Brain pericyte (primary cell): ENCODE data around the gene MAPKAP1.

Experiments
- DNase-seq: peaks from one replicate; pipeline ENCODE4 v3.0.0-alpha.2; 2012; ENCODE audit warnings: low read depth, low spot score

MAPKAP1 gene

DNA sequence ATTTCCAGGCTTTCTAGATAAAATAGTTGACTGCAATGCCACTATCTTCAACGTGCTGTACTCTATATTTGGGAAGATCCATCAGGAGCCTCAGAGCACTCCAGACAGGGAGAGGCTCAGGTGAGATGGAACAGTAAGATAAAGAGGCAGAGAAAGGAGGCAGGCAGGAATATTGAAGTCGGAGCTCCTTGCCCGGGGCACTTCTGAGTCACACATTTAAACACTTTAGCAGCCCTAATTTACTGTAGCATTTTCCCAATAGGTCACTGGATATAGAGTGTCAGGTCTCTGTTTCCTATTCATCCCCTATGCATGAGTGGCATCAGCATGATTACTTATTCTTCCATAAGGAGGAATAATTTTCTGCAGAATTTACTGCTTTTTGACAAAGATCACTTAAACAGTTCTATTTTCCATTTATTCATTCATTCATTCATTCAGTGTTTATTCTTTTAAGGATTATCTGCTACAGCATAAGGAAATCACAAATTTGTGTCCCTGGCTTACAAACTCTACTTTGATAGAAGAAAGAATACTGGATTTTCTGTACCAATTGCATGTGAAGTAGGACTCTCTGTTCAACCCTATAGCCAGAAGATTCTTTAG lies 170.7 kb downstream of the MAPKAP1 start:
- DNase-seq: no peak

DNA sequence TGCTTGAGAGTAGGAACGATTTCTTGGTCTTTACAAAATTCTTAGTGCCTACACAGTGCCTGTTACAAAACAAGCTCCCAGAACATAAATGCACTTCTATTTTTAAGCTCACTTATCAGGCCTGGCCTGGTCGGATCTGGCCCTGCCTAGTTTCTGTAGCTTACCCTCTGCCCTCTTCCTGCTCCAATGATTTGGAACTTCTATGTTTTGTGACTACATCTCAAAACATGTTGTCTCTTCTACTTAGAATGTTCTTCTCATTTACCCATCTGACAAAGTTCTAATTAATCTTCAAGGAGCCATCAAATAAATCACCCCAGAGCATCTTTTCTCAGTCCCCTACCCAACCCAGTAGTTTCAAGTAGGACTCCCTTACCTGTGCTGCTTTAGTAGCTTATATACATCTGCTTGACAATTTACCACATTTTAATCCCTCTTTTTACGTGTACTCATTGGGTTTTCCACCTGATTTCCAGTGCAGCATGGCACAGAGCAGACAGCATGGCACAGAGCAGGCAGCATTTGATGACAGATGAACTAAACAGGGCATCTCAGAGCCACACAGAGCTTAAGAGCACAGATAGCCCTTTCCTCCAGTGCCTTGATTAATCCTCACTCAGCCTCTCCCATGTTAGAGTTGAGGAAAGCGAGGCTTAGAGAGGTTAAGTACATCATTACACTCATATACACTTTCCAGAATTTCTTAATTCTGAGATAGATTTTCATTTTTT lies 171.9 kb downstream of the MAPKAP1 start:
- no peak for DNase-seq

DNA sequence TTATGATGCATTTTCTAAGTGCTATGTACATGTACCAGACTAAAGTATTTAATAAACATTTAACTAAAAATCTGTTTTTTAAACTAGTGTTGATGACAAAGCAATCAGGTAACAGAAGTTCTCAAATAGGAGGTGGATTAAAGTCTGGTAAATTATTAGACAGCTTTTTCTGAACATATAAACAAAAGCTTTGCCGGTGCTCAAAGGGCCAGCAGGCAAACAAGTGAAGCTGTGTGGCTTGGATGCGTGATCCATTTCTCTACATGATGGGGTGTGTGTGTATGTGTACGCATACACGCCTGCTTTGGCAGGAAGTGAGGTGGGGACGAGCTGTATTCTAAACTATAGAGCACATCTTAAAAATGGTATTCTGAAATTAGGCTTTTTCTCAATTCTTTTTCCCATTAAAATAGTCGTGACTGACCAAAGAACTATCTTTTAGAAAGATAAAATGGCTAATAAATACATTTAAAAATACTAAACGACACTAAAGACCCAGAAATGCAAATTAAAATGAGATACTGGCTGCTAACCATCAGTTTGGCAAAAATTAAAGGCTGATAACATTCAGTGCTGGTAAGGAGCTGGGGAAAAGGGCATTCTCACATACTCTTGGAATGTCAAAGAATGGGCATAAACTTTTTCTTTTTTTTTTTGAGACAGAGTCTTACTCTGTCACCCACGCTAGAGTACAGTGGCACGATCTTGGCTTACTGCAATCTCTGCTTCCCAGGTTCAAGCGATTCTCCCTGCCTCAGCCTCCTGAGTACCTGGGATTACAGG lies 174.0 kb downstream of the MAPKAP1 start:
- no peak for DNase-seq

DNA sequence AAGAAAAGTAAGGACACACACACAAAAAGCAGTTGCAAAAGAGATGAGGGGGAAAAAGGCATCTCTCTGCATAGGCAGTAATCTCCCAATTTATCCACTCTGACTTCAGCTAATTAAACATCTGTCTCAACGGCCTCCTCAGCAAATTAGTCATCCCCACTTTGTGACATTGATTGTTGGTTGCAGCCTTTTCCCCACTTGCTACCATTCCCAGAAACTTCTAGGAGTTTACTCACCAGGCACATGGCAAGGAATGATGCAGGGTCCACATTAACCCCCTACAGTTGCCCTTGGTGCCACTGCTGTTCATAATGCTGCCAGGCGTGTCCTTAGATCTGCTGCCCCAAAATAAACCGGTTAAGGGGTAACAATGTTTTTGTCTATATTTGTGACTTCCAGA lies 174.6 kb downstream of the MAPKAP1 start:
- DNase-seq: no peak

DNA sequence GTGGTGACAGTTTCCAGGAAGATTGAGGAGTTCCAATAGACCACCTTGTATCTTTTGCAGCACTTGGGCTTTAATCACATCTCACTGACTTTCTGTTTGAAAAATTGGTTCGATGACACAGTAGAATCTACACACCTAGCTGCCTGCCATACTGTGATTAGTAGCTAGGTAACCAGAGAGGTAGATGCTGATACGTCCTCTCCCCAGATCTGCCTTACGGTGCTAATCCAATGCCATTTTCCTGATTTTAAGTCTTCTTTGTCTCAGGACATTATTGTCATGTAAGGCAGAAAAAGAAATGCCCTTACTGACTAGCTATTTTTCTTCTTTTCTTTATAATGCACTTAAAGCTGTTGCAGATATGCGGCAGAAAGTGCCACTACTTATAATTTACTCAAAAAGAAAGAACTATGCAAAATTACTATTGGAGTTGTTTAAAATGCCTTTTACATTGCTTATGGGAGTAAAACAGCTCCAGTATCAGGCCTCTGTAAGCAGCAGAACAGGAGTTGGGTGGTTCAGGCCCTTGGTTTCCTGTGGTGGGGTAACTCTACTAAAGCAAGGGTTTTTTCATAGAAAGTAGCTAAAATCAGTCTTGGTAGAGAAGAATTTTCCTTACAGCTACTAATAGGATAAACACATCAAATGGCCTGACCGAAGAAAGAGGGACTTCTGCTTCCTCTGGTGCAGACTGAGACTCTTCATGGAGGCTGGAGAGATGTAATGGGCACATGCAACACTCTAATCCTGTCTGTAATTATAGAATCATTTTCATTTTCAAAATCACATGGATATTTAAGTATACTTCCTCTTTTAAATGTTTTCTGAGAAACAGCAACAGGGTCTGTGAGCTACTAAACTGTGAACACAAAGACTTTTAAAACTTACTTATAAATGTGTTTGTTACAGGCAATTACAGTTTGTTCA lies 177.2 kb downstream of the MAPKAP1 start:
- no peak for DNase-seq

DNA sequence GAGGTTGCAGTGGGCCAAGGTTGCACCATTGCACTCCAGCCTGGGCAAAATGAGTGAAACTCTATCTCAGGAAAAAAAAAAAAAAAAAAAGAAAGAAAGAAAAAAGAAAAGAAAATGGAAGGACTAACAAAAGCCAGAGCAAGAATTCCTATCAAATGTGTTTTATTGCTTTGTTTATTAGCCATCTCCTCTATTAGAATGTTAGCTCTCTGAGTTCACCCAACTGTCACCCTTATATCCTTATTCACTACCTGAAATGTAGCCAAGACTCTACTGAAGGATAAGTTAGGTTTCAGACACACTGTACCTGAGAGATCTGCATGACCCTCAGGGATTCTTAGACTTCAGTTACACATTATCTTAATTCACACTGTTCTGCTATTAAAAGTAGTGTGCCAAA lies 177.9 kb downstream of the MAPKAP1 start:
- DNase-seq: no peak

DNA sequence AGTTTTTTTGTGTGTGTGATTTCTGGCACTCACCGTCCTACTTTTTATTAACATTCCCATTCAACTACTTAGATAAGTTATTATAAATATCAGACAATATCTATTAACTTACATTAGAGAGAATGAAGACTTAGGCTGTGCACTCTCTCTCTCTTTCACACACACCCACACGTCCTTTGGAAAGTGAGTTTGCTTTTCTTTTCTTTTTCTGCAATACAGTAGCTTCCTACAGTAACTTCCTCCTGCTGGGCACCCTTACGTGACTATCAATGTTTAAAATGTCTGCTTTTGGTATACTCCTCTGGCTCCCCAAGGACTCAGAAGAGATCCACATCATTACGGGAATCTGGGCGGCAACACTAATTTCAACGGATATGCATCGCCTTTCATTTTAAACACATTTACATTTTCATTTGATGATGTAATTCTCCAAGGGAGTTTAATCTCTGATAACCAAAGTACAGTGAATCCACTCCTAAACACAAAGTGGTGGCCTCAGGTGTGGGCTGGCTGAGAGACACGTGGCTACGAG lies 179.5 kb downstream of the MAPKAP1 start:
- DNase-seq: no peak

DNA sequence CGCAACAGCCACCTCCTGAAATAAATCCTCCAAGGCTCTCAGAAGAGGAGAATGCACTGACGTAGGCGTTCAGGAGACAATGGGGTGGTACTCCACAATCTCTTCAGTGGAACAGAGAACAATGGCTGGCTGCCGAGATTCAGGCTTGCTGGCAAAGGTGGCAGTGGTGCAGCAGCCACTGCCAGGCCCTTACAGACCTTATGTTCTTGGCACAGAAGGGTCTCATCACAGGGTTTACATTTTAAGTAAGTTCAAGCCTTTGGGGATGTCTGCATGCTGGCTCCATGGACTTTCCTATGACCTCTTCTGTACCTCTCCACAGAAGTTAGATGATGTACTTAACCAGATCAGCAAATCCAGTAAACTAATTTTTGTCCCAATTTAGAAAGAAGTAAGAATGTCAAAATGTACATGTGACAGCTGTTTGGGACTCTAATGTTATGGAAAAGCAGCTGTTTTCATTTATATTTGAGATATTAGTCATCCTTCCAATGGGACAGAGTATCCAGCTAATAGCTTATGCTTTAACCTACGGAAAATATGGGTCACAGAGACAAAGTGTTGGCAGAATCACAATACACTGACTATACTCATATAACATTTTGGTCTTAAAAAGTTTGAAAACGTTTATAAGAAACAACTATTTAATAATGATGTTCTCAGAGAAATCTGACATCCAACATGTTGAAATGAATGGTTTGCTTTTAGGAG lies 180.9 kb downstream of the MAPKAP1 start:
- no peak for DNase-seq

DNA sequence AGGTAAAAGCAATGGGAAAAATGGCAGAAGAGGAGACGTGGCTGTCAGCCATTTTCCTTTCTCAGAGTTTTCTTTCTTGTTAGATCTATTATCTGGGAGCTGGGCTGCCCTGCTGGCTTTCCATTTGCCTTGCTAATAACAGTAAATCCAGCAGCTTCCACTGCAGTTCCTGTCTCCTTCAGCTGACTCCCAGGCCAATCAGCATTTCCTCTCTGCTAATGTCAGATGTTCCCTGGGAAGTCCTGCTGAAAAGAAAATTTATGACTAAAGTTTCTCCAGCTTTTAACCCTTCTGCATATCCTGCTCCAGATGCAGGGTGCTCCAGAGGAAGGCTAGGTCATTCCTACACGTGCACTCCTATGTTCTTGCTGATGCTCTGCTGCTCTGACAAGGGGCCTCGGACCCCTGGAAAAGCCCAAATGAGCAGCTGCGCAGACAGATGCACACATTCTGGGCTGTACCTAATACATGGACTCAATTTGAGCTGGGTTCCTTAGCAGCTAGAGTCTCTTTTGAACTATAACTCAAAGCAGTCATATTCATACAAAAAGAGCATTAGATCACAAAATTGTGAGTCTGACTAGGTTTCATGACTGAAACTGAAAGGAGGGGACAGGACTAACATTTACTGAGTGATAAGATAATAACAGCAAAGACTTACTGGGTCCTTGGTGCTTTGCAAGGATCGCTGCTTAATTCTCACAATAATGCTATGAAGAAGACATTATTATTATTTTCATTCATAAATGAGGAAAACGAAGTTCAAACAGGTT lies 182.2 kb downstream of the MAPKAP1 start:
- no peak for DNase-seq

DNA sequence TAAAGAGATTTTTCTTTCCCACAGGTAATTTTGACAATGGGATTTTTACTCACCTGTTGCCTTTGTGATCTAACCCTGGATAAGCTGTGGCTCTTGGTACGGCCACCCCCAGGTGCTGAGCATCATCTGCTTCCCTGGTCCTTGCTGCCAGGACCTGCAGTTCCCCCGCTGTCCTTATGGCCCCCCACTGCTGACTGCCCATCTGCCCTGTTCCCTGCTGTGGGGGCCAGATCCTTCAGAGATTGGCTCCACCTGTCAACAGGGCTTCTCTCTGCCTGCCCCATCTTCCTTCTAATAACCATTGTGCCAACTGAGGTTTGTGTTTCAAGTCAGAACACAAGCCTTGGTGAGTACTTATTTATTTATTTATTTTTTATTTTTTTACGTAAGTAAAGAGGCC lies 183.3 kb downstream of the MAPKAP1 start:
- no peak for DNase-seq

DNA sequence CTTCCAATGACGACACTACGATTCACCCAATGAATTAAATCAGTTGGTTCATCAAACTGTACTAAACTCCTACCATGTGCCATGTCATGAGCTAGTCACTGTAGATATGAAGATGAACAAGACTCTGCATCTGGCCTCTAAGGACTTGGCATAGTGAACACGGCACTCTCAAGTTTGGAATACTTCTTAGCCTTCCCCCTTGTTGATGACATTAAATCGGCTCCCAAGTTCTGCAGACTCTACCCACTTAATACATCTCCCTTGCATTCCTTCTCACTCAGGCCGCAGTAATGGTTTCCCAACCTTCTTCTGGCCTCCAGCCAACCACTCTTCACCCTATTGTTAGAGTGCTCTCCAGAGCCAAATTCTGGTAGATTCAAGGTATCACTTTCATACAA lies 184.7 kb downstream of the MAPKAP1 start:
- DNase-seq: no peak

DNA sequence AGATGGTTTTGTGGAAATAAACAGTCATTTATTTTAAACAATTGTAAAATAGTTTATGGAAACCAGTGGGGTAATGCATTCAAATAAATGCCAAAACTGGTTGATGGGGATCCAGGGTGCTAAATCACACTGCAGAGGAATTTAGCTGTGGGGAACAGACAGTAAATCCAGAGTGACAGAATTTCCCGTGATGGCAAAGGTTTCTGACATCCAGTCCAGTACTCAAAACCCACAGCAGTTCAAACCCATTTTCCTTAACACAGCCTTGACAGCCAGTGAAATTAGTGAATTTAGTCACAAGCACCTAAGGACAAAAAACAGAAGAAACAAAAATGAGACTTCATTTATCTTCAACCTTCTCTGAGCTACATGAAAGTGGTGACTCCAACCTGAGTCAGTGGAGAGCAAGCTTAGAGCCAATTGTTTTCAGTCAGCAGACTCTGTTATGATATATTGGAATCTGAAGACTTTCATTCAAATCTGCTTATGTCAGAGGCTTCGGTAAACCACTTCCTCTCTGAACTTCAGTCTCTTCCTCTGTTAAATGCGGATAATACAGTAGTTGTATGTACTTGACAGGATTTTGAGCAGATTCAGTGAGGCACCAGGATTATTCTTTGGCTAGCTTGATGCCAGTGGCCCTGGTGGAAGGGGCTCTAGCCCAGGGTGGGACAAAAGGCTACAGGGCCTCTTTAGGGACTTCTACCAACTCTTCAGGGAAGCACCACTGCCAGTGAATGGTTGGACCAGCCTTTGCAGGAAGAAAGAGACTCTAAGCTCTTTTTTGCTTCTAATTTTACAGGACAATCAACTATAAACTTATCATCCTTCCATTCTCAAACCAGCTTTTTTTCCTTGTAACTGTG lies 185.3 kb downstream of the MAPKAP1 start:
- DNase-seq: no peak

DNA sequence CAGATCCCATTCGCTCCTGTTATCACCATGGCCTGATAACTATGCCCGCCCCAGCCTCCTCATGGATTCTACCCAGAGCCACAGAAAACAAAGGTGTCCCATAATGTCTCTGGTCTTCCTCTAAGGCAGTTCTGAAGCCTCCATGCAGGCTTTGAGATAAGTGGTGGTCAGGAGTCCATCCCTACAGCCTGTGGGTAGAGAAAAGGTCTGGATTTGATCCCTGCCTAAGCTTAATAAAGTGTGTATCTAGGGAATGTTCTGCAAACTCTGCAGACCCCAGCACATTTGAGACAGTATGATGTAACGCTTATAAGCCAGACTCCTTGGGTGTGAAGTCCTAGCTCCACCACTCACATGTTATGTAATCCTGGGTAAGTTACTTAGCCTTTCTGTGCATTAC lies 187.3 kb downstream of the MAPKAP1 start:
- DNase-seq: no peak

DNA sequence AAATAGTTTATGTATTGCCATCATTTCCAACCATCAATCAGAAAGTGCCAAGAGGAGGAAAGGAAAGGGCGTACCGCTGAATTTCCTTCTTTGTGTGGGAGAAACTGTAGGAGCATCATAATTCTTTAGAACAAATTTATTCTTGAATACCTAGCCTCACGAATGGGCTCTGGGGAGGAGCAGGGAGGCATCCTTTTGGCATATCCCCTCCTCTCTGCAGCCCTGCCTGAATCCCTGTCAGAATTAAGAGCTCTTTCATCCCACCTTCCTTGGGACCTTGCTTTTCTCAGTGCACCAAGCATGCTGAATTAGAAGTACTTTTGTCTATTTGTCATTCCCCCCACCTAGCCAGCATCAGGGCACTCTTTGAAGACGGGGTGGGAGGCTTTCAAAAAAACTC lies 189.4 kb downstream of the MAPKAP1 start:
- no peak for DNase-seq

DNA sequence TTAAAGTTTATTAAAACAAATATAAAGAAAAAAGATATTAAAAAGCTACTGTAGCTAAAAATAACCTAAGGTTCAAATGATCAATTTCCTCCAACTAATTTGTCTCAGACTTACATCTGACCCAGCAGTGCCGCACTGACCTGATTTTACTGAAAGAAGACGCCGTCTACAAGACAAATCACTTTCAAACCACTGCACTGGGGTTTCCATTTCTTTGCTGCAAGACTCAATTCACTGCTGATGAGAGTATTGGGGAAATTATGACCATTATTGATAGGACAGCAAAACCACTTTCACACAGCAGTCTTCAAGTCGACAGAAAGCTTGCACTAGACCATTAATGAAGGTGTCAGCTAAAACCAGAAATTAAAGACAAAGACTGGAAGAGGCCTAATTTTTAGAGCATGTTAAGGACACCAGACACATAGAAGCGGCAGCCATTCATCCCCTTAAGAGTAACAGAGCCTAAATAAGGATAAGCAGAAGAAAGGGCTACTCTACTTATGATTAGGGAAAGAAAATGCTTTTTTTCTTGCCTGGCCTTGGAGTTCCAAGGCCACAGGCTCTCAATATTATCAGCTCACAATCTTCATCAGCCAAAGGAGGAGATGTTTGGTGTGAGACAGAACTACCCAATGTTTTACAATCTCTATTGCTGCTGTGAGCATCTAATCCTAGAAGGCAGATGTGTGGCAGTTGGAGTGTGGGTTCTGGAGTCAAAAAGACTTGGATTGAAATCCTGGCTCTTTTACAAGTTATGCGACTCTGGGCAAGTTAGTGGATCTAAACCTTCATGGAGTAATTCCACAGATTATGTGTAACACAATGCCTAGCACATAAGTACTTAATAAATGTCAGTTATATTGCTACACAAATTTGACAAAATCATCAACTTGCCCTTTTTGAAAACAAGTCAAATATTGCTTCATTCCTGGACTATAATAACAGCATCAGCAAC lies 190.7 kb downstream of the MAPKAP1 start:
- DNase-seq: no peak

DNA sequence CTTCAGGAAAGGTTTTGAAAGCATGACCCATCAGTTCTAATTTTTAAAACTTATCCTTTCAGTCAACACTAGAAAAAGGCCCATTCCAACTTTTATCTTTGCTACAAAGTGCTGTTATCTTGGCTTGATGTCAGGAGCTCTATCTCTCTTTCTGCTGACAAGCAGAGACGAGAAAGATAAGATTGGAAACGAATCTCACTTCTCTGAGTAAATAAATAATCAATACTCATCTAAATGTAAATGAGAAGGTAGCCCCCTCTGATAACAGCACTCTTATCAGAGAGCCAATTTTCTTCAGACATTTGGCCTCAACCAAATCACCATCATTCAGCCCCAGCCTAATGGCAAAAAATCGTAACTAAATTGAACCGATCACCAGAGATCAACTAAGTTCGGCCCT lies 191.7 kb downstream of the MAPKAP1 start:
- no peak for DNase-seq

DNA sequence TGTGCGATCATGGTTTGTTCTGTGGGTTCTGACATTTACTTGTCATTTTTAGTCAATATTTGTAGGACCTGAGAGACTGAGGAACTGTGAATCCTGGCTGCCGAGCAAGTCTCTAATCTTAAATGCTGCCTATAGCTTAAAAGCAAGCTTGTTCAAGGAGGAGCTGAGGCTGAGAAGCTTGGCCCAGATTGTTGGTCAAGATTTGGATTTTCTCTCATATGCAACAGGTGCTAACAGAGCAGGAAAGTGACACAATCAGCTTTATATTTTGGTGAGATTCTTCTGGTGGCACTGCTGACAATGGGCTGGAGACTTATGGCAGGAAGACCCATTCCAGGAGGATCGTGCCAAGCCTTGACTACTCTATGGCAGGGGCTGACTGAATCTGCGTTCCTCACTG lies 192.5 kb downstream of the MAPKAP1 start:
- no peak for DNase-seq
